ENCODE results near the gene CFAP157.

DNA sequence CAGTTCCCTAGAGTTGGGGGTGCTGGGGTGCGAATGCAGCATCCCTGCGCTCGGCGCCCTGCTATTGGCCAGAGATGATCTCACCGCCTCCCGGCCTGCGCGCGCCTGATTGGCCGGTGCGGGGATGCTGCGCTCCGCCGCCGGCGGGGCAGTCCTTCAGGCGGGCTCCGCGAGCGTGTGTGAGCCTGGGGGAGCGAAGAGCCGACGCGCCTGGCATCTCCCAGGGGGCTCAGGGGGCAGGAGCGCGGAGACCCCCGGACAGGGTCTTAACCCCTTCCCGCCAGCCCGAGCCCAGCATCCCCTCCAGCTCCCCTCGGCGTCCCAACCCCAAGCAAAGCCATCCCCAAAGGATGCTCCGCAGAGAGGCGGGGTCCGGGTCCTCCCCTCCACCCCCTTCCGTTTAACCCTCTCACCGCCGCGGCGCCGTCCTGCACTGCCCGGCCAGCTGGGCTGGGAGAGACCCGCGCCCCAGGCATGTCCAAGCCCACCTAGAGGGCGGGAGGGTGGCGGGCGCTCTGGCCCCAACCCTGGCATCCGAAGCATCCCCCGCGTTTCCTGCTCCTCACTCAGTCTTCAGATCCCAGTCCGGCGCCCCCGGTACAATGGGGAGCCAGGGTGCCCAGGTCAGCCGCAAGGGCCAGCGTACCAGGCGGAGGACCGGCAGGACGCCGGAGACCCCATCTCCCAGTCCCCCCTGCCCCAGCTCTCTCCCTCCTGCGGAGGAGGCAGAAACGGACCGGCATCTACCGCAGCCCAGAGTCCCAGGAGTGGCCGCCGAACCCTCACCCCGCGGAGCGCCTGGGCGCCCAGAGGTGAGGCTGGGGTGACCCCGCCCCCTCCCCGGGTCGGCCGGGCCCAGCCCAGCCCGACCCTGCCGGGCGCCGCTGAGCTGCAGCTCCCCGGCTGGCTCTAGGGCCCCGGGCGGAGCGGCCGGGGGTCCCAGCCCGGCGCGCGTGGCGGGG, 47.6 kb downstream of the CFAP157 start:
- TF ChIP-seq, protein P1, sequence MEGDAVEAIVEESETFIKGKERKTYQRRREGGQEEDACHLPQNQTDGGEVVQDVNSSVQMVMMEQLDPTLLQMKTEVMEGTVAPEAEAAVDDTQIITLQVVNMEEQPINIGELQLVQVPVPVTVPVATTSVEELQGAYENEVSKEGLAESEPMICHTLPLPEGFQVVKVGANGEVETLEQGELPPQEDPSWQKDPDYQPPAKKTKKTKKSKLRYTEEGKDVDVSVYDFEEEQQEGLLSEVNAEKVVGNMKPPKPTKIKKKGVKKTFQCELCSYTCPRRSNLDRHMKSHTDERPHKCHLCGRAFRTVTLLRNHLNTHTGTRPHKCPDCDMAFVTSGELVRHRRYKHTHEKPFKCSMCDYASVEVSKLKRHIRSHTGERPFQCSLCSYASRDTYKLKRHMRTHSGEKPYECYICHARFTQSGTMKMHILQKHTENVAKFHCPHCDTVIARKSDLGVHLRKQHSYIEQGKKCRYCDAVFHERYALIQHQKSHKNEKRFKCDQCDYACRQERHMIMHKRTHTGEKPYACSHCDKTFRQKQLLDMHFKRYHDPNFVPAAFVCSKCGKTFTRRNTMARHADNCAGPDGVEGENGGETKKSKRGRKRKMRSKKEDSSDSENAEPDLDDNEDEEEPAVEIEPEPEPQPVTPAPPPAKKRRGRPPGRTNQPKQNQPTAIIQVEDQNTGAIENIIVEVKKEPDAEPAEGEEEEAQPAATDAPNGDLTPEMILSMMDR (IDR thresholded peaks at IDR 0.05), result no peak
- TF ChIP-seq POLR2A (IDR thresholded peaks at IDR 0.05) (no peak), POLR2AphosphoS5 (IDR thresholded peaks at IDR 0.05) (no peak)

Measured in stomach (tissue), 4 donors.